NCI-H128 (cell line): ENCODE data around the gene SOWAHA.

Experiments
- DNase-seq: peaks from one replicate; lab custom pipeline; 2025; ENCODE audit not compliant: unreplicated experiment; lab: John Stamatoyannopoulos, UW

Gene SOWAHA

GRCh38 chr5:132825033-132825833, 12.1 kb downstream of the SOWAHA start:
- no peak for DNase-seq

- DNase-seq, result no peak
Measured at GRCh38 chr5:132825834-132826391, 12.8 kb downstream of the SOWAHA start.

GRCh38 chr5:132826424-132827082, 13.5 kb downstream of the SOWAHA start:
- no peak for DNase-seq

- DNase-seq, result no peak
Measured at GRCh38 chr5:132827943-132828673, 15.0 kb downstream of the SOWAHA start.

GRCh38 chr5:132828846-132829494, 15.9 kb downstream of the SOWAHA start:
- DNase-seq, result no peak

GRCh38 chr5:132829742-132830435, 16.8 kb downstream of the SOWAHA start:
- peak; percentile 8 for DNase-seq

GRCh38 chr5:132830436-132831094, 17.5 kb downstream of the SOWAHA start, which contains the start of gene SHROOM1:
Gene SHROOM1 (minus strand): TSS chr5:132830647. CDS start chr5:132826140, 4,507 bp downstream.
- no peak for DNase-seq

- DNase-seq, result no peak
Measured at GRCh38 chr5:132831095-132831860, 18.2 kb downstream of the SOWAHA start.

- DNase-seq, result no peak
Measured at GRCh38 chr5:132832612-132833011, 19.5 kb downstream of the SOWAHA start.

- no peak for DNase-seq
Measured at GRCh38 chr5:132834057-132834456, 21.0 kb downstream of the SOWAHA start.

- no peak for DNase-seq
Measured at GRCh38 chr5:132836852-132837251, 23.8 kb downstream of the SOWAHA start.

- DNase-seq, result no peak
Measured at GRCh38 chr5:132837868-132838267, 24.8 kb downstream of the SOWAHA start.

- no peak for DNase-seq
Measured at GRCh38 chr5:132838516-132839282, 25.6 kb downstream of the SOWAHA start.

GRCh38 chr5:132839426-132840301, 26.6 kb downstream of the SOWAHA start:
- no peak for DNase-seq

GRCh38 chr5:132840313-132840712, 27.2 kb downstream of the SOWAHA start:
- DNase-seq, result no peak

- DNase-seq, result no peak
Measured at GRCh38 chr5:132840896-132841295, 27.8 kb downstream of the SOWAHA start.

GRCh38 chr5:132841305-132841704, 28.2 kb downstream of the SOWAHA start:
- no peak for DNase-seq
